GM13976 (cell line): ENCODE measurements around the gene APOBEC3G.

ENCODE experiments used
- DNase-seq: peaks from one replicate; pipeline ENCODE4 v3.0.0; 2012; ENCODE audit warnings: low spot score
- CTCF ChIP-seq: IDR thresholded peaks from 2 replicates; pipeline ENCODE4 v1.5.1; 2012; ENCODE audit warnings: borderline replicate concordance, mild to moderate bottlenecking; ENCODE audit not compliant: insufficient read depth; ENCODE audit errors: extremely low read depth, missing control alignments, control extremely low read depth
- in situ Hi-C: fragments of 300-500 bp; cut with MboI; formaldehyde crosslinking; loops from one replicate; pipeline ENCODE4 v1.12.0; 2022; ENCODE audit warnings: low sequenced_read_pairs, mixed read lengths, inconsistent platforms; ENCODE audit not compliant: unreplicated experiment

APOBEC3G gene

GRCh38 chr22:39130892-39131855 lies 54.1 kb downstream of the APOBEC3G start:
- no peak for TF ChIP-seq CTCF
- in situ Hi-C loops: no loop called here
- no peak for DNase-seq

GRCh38 chr22:39132281-39132680 lies 55.2 kb downstream of the APOBEC3G start:
- in situ Hi-C loops: no loop called here
- no peak for DNase-seq
- no peak for TF ChIP-seq CTCF

- no peak for DNase-seq
- no peak for TF ChIP-seq CTCF
- in situ Hi-C loops: no loop called here
Measured at GRCh38 chr22:39132871-39133524, 55.9 kb downstream of the APOBEC3G start.

- DNase-seq: no peak
- TF ChIP-seq CTCF: no peak
- in situ Hi-C loops: no loop called here
Measured at GRCh38 chr22:39133871-39134270, 56.8 kb downstream of the APOBEC3G start.

- in situ Hi-C loops: no loop called here
- no peak for DNase-seq
- no peak for TF ChIP-seq CTCF
Measured at GRCh38 chr22:39134366-39135091, 57.5 kb downstream of the APOBEC3G start.
